PC-3 (cell line): ENCODE results near the gene TMEM9B.

ENCODE experiments used
- EZH2phosphoT487 ChIP-seq: fragments of 300-600 bp; sonication (generic); IDR thresholded peaks from 2 replicates; pipeline ENCODE4 v1.6.1; 2018; ENCODE audit warnings: mild to moderate bottlenecking, antibody characterized with exemption, low read length, borderline replicate concordance
- TF ChIP-seq, protein P1 (sequence below): fragments of 300-600 bp; sonication (generic); conservative IDR thresholded peaks from 2 replicates; pipeline ENCODE4 v1.5.1; 2017; ENCODE audit warnings: antibody characterized with exemption, low read depth, mild to moderate bottlenecking, low read length

DNA sequence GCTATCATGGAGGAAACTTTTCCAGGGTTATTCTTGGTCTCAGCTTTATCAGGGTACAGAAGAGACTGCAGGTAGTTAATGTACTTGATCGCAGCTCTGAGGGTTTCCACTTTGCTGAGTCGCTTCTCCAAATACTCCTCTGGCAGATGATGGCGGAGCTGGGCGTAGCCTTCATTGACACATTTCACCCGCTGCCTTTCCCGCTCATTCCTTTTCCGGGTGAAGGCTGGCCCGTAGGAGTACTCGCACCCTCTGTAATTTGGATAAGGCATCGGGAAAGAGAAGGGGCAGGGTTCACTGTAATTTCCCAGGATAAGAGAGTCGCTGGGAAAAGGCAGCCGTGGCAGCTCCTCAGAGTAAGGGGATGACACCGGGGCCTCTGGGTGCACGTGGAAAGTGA is 26.6 kb downstream of the TMEM9B start:
- TF ChIP-seq, protein P1, sequence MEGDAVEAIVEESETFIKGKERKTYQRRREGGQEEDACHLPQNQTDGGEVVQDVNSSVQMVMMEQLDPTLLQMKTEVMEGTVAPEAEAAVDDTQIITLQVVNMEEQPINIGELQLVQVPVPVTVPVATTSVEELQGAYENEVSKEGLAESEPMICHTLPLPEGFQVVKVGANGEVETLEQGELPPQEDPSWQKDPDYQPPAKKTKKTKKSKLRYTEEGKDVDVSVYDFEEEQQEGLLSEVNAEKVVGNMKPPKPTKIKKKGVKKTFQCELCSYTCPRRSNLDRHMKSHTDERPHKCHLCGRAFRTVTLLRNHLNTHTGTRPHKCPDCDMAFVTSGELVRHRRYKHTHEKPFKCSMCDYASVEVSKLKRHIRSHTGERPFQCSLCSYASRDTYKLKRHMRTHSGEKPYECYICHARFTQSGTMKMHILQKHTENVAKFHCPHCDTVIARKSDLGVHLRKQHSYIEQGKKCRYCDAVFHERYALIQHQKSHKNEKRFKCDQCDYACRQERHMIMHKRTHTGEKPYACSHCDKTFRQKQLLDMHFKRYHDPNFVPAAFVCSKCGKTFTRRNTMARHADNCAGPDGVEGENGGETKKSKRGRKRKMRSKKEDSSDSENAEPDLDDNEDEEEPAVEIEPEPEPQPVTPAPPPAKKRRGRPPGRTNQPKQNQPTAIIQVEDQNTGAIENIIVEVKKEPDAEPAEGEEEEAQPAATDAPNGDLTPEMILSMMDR, result no peak
- no peak for TF ChIP-seq EZH2phosphoT487
